WTC11 (cell line): ENCODE measurements around the gene SPATC1L. TPM values are rescaled to one million over a fixed set of nuclear protein-coding genes. Genes with fewer than 3 reads are reported as not detected.
A peak's percentile ranks its signal among the peaks of the same experiment; 100 is the strongest.

Source experiments
- ATAC-seq: fragments of 200-7000 bp; cut with Tn5 transposase; 2 replicates; pipeline ENCODE4 v1.10.0; 2021; ENCODE audit warnings: mild to moderate bottlenecking, moderate library complexity
- CTCF ChIA-PET: fragments of 300-600 bp; sonication (Branson Sonifier 250); formaldehyde crosslinking; loops from one replicate; lab custom pipeline; 2021; ENCODE audit warnings: antibody characterized with exemption; lab: Charles Lee
- POLR2A ChIA-PET: fragments of 350-600 bp; sonication (Branson Sonifier 250); formaldehyde crosslinking; loops from one replicate; lab custom pipeline; 2021; ENCODE audit warnings: antibody characterized with exemption; lab: Charles Lee
- DNase-seq: peaks from one replicate; pipeline ENCODE4 v3.0.0; 2021; ENCODE audit warnings: low spot score
- H3K27ac Mint-ChIP-seq: 2 replicates; pipeline ENCODE4 v1.8.0; 2021; ENCODE audit warnings: mixed read lengths
- H3K27me3 Mint-ChIP-seq: 2 replicates; pipeline ENCODE4 v1.8.0; 2021; ENCODE audit warnings: low read depth, mild to moderate bottlenecking, moderate library complexity, mixed read lengths
- H3K36me3 Mint-ChIP-seq: 2 replicates; pipeline ENCODE4 v1.8.0; 2021; ENCODE audit warnings: mixed read lengths
- H3K4me1 Mint-ChIP-seq: 2 replicates; pipeline ENCODE4 v1.8.0; 2022; ENCODE audit warnings: mixed read lengths
- H3K4me3 Mint-ChIP-seq: 2 replicates; pipeline ENCODE4 v1.8.0; 2021; ENCODE audit warnings: mild to moderate bottlenecking, moderate library complexity, mixed read lengths
- H3K9me3 Mint-ChIP-seq: 2 replicates; pipeline ENCODE4 v1.8.0; 2021; ENCODE audit warnings: mixed read lengths
- ERG ChIP-seq: fragments of 250-450 bp; sonication (Bioruptor Pico); IDR thresholded peaks from 2 replicates; pipeline ENCODE4 v1.8.0; 2021; ENCODE audit warnings: mild to moderate bottlenecking
- FOXJ3 ChIP-seq: sonication (generic); formaldehyde crosslinking; IDR thresholded peaks from 2 replicates; pipeline ENCODE4 v1.9.0; 2021; ENCODE audit warnings: missing genetic modification reagents, mild to moderate bottlenecking, borderline replicate concordance
- NFATC4 ChIP-seq: fragments of 250-450 bp; sonication (Bioruptor Pico); IDR thresholded peaks from 2 replicates; pipeline ENCODE4 v1.9.0; 2021; ENCODE audit warnings: mild to moderate bottlenecking
- NR2C2 ChIP-seq: sonication (generic); formaldehyde crosslinking; IDR thresholded peaks from 2 replicates; pipeline ENCODE4 v1.8.0; 2022; ENCODE audit warnings: mild to moderate bottlenecking, missing genetic modification reagents
- NR3C1 ChIP-seq: sonication (generic); formaldehyde crosslinking; conservative IDR thresholded peaks from 2 replicates; pipeline ENCODE4 v1.8.1; 2023; ENCODE audit warnings: low read depth, mild to moderate bottlenecking, missing genetic modification reagents
- PRRX2 ChIP-seq: fragments of 250-450 bp; sonication (Bioruptor Pico); IDR thresholded peaks from 2 replicates; pipeline ENCODE4 v1.8.0; 2021; ENCODE audit warnings: mild to moderate bottlenecking
- SMAD3 ChIP-seq: sonication (generic); formaldehyde crosslinking; IDR thresholded peaks from 2 replicates; pipeline ENCODE4 v1.8.0; 2022; ENCODE audit warnings: missing genetic modification reagents, mild to moderate bottlenecking, borderline replicate concordance
- TCF7 ChIP-seq: sonication (generic); formaldehyde crosslinking; IDR thresholded peaks from 2 replicates; pipeline ENCODE4 v1.8.0; 2022; ENCODE audit warnings: mild to moderate bottlenecking, low read depth, missing genetic modification reagents, moderate library complexity
- TP53 ChIP-seq: sonication (generic); formaldehyde crosslinking; IDR thresholded peaks from 2 replicates; pipeline ENCODE4 v1.8.1; 2023; ENCODE audit warnings: mild to moderate bottlenecking, missing genetic modification reagents
- USF1 ChIP-seq: sonication (generic); formaldehyde crosslinking; IDR thresholded peaks from 2 replicates; pipeline ENCODE4 v1.8.0; 2022; ENCODE audit warnings: mild to moderate bottlenecking, missing genetic modification reagents
- USF2 ChIP-seq: sonication (generic); formaldehyde crosslinking; IDR thresholded peaks from 2 replicates; pipeline ENCODE4 v1.8.1; 2023; ENCODE audit warnings: mild to moderate bottlenecking, missing genetic modification reagents, moderate library complexity
- ZBTB21 ChIP-seq: sonication (generic); formaldehyde crosslinking; IDR thresholded peaks from 2 replicates; pipeline ENCODE4 v1.8.1; 2023; ENCODE audit warnings: mild to moderate bottlenecking, missing genetic modification reagents, borderline replicate concordance
- ZNF416 ChIP-seq: fragments of 250-450 bp; sonication (Bioruptor Pico); IDR thresholded peaks from 2 replicates; pipeline ENCODE4 v1.9.0; 2021; ENCODE audit warnings: mild to moderate bottlenecking, inconsistent platforms
- ZNF423 ChIP-seq: fragments of 250-450 bp; sonication (Bioruptor Pico); IDR thresholded peaks from 2 replicates; pipeline ENCODE4 v2.1.2; 2022; ENCODE audit warnings: mild to moderate bottlenecking, moderate library complexity
- ZNF512 ChIP-seq: sonication (generic); formaldehyde crosslinking; IDR thresholded peaks from 2 replicates; pipeline ENCODE4 v1.8.1; 2022; ENCODE audit warnings: missing genetic modification reagents, borderline replicate concordance
- total RNA-seq: library from RNA; stranded (reverse); gene quantifications from 3 replicates; pipeline ENCODE4 v1.2.3, GENCODE V29; 2021
- TF ChIP-seq, protein P1 (sequence below): sonication (generic); formaldehyde crosslinking; conservative IDR thresholded peaks from 2 replicates; pipeline ENCODE4 v1.8.1; 2023; ENCODE audit warnings: mild to moderate bottlenecking, low read depth, missing genetic modification reagents, moderate library complexity
- TF ChIP-seq, protein P2 (sequence below): sonication (generic); formaldehyde crosslinking; IDR thresholded peaks from 2 replicates; pipeline ENCODE4 v1.8.0; 2022; ENCODE audit warnings: missing genetic modification reagents
- TF ChIP-seq, protein P3 (sequence below): sonication (generic); formaldehyde crosslinking; IDR thresholded peaks from 2 replicates; pipeline ENCODE4 v1.8.0; 2022; ENCODE audit warnings: mild to moderate bottlenecking, missing genetic modification reagents
- TF ChIP-seq, protein P4 (sequence below): fragments of 250-450 bp; sonication (Bioruptor Pico); IDR thresholded peaks from 2 replicates; pipeline ENCODE4 v1.9.0; 2021; ENCODE audit warnings: moderate library complexity, mild to moderate bottlenecking, inconsistent platforms, borderline replicate concordance
- TF ChIP-seq, protein P5 (sequence below): sonication (generic); formaldehyde crosslinking; IDR thresholded peaks from 2 replicates; pipeline ENCODE4 v1.8.0; 2023; ENCODE audit warnings: missing genetic modification reagents

The SPATC1L gene
- total RNA-seq, 1 experiment from 2014 or later = 61.7 TPM

DNA sequence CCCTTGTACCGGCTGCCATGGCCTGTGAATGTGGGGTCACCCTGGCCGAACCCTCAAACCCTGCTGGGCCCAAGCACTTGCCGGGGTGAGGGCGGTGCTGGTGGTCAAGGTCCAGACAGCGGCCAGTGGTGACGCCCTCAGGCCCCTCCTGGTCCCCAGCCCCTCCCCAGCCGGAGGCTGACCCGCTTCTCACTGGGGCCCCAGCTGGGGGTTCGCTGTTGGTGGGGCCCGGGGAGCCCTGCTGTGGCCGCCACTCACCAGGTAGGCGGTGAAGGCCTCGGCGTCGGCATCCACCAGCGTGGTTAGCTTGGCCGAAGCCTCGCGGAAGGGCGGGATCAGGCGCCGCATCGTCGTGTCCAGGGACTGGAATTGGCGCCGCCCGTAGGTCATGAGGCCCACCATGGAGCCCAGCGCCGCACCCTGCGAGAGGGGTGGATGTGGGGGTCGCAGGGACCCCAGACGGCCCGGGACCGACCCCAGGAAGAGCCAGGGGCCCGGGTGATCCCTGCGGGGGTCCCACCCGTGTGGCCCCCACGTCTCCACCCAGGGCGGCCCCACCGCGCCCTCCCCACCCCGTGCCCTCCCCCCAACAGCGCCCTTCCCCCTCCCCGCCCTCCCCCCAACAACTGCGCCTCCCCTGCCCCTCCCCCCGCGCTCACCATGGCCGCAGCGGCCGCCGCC, 39.0 kb downstream of the SPATC1L start:
- CTCF ChIA-PET = no interaction called here
- TF ChIP-seq USF2 (CRISPR knock-in tag) (no peak), ZNF423 (CRISPR knock-in tag) (no peak), SMAD3 (CRISPR knock-in tag) (no peak), ZNF512 (CRISPR knock-in tag) (no peak), TP53 (CRISPR knock-in tag) (no peak), PRRX2 (CRISPR knock-in tag) (no peak), NR3C1 (no peak), FOXJ3 (CRISPR knock-in tag) (no peak), NR2C2 (CRISPR knock-in tag) (no peak)
- TF ChIP-seq, protein P1, sequence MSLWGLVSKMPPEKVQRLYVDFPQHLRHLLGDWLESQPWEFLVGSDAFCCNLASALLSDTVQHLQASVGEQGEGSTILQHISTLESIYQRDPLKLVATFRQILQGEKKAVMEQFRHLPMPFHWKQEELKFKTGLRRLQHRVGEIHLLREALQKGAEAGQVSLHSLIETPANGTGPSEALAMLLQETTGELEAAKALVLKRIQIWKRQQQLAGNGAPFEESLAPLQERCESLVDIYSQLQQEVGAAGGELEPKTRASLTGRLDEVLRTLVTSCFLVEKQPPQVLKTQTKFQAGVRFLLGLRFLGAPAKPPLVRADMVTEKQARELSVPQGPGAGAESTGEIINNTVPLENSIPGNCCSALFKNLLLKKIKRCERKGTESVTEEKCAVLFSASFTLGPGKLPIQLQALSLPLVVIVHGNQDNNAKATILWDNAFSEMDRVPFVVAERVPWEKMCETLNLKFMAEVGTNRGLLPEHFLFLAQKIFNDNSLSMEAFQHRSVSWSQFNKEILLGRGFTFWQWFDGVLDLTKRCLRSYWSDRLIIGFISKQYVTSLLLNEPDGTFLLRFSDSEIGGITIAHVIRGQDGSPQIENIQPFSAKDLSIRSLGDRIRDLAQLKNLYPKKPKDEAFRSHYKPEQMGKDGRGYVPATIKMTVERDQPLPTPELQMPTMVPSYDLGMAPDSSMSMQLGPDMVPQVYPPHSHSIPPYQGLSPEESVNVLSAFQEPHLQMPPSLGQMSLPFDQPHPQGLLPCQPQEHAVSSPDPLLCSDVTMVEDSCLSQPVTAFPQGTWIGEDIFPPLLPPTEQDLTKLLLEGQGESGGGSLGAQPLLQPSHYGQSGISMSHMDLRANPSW (CRISPR knock-in tag) = no peak
- TF ChIP-seq, protein P2, sequence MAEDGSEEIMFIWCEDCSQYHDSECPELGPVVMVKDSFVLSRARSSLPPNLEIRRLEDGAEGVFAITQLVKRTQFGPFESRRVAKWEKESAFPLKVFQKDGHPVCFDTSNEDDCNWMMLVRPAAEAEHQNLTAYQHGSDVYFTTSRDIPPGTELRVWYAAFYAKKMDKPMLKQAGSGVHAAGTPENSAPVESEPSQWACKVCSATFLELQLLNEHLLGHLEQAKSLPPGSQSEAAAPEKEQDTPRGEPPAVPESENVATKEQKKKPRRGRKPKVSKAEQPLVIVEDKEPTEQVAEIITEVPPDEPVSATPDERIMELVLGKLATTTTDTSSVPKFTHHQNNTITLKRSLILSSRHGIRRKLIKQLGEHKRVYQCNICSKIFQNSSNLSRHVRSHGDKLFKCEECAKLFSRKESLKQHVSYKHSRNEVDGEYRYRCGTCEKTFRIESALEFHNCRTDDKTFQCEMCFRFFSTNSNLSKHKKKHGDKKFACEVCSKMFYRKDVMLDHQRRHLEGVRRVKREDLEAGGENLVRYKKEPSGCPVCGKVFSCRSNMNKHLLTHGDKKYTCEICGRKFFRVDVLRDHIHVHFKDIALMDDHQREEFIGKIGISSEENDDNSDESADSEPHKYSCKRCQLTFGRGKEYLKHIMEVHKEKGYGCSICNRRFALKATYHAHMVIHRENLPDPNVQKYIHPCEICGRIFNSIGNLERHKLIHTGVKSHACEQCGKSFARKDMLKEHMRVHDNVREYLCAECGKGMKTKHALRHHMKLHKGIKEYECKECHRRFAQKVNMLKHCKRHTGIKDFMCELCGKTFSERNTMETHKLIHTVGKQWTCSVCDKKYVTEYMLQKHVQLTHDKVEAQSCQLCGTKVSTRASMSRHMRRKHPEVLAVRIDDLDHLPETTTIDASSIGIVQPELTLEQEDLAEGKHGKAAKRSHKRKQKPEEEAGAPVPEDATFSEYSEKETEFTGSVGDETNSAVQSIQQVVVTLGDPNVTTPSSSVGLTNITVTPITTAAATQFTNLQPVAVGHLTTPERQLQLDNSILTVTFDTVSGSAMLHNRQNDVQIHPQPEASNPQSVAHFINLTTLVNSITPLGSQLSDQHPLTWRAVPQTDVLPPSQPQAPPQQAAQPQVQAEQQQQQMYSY (CRISPR knock-in tag) = no peak
- TF ChIP-seq, protein P3, sequence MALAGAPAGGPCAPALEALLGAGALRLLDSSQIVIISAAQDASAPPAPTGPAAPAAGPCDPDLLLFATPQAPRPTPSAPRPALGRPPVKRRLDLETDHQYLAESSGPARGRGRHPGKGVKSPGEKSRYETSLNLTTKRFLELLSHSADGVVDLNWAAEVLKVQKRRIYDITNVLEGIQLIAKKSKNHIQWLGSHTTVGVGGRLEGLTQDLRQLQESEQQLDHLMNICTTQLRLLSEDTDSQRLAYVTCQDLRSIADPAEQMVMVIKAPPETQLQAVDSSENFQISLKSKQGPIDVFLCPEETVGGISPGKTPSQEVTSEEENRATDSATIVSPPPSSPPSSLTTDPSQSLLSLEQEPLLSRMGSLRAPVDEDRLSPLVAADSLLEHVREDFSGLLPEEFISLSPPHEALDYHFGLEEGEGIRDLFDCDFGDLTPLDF = no peak
- TF ChIP-seq, all 79 proteins: peak for 0
- DNase-seq (peak; percentile 11), ATAC-seq (no peak)
- Mint-ChIP-seq H3K27ac (no peak overlapping the region), H3K36me3 (peaks cover 10% of the 10 kb centered on the region), H3K9me3 (peaks cover 6% of the 10 kb centered on the region; the same call in 1 of the 2 replicates), H3K27me3 (no peaks in the 10 kb centered on the region), H3K4me1 (peaks cover 10% of the 10 kb centered on the region), H3K4me3 (no peak overlapping the region)
- POLR2A ChIA-PET = no interaction called here

DNA sequence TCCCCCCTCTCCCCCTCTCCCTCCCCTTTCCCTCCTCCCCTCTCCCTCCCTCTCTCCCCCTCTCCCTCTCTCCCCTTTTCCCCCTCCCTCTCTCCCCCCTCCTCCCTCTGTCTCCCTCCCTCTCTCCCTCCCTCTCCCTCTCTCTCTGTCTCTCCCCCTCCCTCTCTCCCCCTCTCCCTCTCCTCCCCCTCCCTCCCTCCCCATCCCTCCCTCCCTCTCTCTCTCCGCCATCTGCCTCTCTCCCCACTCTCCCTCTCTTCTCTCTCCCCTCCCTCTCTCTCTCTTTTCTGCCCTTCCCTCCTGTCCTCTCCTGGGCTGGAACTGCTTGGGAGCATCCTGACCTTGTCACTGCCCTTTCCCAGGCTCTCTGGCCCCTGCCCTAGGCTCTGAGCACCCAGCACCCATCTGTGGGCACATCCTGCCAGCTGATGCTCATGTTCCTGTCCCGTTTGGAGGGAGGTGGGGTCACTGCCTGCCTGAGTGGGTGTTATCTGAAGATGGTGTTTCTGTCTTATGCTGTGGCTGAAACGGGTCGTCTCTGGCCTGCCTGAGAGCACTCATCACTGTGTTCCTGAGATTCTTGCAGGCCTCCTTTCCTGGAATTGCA, 39.7 kb downstream of the SPATC1L start:
- POLR2A ChIA-PET = no interaction called here
- H3K9me3 Mint-ChIP-seq = peaks cover 6% of the 10 kb centered on the region; the same call in 1 of the 2 replicates
- no peaks in the 10 kb centered on the region for H3K27me3 Mint-ChIP-seq
- H3K36me3 Mint-ChIP-seq = peaks cover 10% of the 10 kb centered on the region
- ATAC-seq (no peak), DNase-seq (no peak)
- CTCF ChIA-PET = interaction anchor here (1.4 to 3.2 kb wide), 5 partner anchors 28 to 223 kb away, joined by 3 to 36 read pairs (median 6); no protein-coding TSS in a partner anchor
- no peak overlapping the region for H3K4me3 Mint-ChIP-seq
- peaks cover 10% of the 10 kb centered on the region for H3K4me1 Mint-ChIP-seq
- H3K27ac Mint-ChIP-seq = no peak overlapping the region
- no peak for TF ChIP-seq ERG (CRISPR knock-in tag)
- TF ChIP-seq ZNF416 (CRISPR knock-in tag) = no peak
- TF ChIP-seq ZBTB21 = no peak
- TF ChIP-seq, protein P4, sequence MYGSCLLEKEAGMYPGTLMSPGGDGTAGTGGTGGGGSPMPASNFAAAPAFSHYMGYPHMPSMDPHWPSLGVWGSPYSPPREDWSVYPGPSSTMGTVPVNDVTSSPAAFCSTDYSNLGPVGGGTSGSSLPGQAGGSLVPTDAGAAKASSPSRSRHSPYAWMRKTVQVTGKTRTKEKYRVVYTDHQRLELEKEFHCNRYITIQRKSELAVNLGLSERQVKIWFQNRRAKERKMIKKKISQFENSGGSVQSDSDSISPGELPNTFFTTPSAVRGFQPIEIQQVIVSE (CRISPR knock-in tag) = no peak
- no peak for TF ChIP-seq NFATC4 (CRISPR knock-in tag)
- no peak for TF ChIP-seq TCF7
- TF ChIP-seq USF1 = no peak
- TF ChIP-seq, protein P5, sequence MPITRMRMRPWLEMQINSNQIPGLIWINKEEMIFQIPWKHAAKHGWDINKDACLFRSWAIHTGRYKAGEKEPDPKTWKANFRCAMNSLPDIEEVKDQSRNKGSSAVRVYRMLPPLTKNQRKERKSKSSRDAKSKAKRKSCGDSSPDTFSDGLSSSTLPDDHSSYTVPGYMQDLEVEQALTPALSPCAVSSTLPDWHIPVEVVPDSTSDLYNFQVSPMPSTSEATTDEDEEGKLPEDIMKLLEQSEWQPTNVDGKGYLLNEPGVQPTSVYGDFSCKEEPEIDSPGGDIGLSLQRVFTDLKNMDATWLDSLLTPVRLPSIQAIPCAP = no peak
